HPDE6-E6E7 (cell line): ENCODE data around the gene DCAF7.
A peak's percentile ranks its signal among the peaks of the same experiment; 100 is the strongest.

Source experiments
- DNase-seq: peaks from one replicate; pipeline ENCODE4 v3.0.0; 2011; ENCODE audit warnings: missing footprints; ENCODE audit errors: extremely low spot score

DCAF7 gene, protein sequence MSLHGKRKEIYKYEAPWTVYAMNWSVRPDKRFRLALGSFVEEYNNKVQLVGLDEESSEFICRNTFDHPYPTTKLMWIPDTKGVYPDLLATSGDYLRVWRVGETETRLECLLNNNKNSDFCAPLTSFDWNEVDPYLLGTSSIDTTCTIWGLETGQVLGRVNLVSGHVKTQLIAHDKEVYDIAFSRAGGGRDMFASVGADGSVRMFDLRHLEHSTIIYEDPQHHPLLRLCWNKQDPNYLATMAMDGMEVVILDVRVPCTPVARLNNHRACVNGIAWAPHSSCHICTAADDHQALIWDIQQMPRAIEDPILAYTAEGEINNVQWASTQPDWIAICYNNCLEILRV

GRCh38 chr17:63549946-63550816 is at the start of gene DCAF7:
Gene DCAF7, plus strand, starts transcription at chr17:63550477. Its CDS starts 201 bp downstream, at chr17:63550678.
- DNase-seq, result peak; percentile 99

GRCh38 chr17:63500543-63501390 is 49.5 kb upstream of the DCAF7 start:
- DNase-seq, result no peak

GRCh38 chr17:63503341-63503705 is 47.0 kb upstream of the DCAF7 start:
- no peak for DNase-seq

GRCh38 chr17:63504261-63504660 is 46.0 kb upstream of the DCAF7 start:
- DNase-seq, result no peak

GRCh38 chr17:63505341-63505740 is 44.9 kb upstream of the DCAF7 start:
- no peak for DNase-seq

DNA sequence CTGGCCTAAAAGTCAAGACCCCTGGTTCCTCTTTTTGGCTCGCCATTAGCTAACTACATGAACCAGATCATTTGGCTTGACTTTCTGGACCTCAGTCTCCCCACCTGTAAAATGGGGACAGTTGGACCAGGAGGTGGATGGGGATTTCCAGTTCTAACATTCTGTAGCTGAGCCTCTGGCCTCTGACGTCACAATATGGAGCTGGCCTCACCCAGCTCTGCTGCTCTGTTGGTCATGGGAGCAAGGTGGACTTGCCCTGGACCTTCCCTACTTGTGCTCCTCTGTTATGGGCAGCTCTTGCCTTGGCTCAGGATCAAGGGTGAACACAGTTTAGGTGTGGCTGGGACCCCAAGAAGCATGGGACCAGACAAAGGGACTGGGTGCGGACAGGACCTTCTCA is 43.6 kb upstream of the DCAF7 start:
- no peak for DNase-seq

- DNase-seq, result no peak
These were observed 38.9 kb upstream of the DCAF7 start for GRCh38 chr17:63511331-63511730.

GRCh38 chr17:63512388-63512787 is 37.9 kb upstream of the DCAF7 start:
- DNase-seq, result no peak

- DNase-seq, result no peak
These were observed 37.2 kb upstream of the DCAF7 start for GRCh38 chr17:63512896-63513644.

GRCh38 chr17:63514477-63514876 is 35.8 kb upstream of the DCAF7 start:
- DNase-seq, result no peak

DNA sequence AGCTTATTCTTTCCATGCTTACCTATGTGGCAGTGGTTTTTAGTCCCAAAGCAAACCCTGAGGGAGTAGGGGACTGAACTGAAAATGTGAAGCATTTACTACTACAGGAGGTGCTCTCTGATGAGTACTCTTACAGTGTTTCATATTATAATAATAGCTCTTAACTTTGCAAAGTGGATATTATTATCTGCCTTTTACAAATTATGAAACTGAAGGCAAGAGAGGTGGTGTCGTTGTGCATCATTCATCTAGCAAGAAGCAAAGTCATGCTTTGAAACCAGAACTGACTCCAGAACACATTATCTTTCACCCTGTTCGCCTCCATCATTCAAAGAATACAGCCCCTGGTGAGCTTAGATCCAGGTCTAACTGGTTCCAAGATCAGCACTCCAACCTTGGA is 35.3 kb upstream of the DCAF7 start:
- no peak for DNase-seq

DNA sequence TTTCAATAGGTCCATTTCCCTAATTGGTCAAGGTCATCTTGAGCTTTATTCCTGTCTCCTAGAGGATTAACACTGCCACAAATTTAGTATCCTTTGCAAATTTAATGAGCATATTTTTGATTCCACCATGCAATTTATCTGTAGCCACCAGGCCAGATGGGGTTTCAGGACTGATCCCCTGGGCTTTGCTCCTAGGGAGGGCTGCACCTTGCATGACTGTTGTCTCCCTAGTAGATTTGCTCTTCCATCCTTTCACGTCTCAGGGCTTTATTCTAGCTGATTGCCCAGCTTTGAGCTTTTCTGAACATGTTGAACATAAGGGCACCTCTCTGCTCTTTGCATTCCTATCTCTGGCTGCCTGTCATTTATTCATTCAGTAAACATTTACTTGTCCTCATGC is 34.9 kb upstream of the DCAF7 start:
- no peak for DNase-seq

- peak; percentile 20 for DNase-seq
These were observed 33.1 kb upstream of the DCAF7 start for GRCh38 chr17:63516910-63517824.

GRCh38 chr17:63517825-63518534 is 32.3 kb upstream of the DCAF7 start:
- no peak for DNase-seq

DNA sequence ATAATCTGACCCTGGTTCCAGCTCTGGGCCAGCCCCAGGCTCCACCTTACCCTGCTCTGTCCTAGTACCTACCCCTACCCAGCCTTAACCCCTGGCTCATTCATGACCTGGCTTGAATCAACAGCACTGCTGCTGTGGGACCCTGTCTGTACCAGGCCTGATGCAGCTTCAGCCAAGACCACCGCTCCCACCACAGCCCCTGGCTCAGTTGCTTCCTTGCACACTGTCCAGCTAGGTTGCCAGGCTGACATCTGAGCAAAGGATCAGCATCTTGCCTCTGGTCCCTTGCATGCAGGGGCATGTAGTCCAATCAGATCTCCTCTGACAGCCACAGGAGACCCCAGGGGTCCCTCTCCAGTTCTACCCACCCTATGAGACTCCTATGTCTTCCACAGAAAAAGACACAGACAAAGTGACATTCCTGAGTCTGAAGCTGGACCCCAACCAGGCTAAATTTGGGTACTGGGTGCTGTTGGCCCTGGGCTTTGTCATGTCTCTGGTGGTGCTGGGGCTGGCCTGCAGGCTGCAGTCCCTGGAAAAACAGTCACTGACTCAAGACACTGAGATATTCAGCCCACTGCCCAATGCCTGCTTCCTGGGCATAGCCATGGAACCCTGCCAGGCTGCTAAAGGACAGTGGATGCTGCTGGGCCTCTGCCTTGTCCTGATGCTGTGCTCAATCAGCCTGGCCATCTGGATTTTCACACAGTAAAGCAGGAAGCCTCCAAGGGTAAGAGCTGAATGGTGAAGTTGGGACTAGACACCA is 31.0 kb upstream of the DCAF7 start:
- DNase-seq, result no peak

DNA sequence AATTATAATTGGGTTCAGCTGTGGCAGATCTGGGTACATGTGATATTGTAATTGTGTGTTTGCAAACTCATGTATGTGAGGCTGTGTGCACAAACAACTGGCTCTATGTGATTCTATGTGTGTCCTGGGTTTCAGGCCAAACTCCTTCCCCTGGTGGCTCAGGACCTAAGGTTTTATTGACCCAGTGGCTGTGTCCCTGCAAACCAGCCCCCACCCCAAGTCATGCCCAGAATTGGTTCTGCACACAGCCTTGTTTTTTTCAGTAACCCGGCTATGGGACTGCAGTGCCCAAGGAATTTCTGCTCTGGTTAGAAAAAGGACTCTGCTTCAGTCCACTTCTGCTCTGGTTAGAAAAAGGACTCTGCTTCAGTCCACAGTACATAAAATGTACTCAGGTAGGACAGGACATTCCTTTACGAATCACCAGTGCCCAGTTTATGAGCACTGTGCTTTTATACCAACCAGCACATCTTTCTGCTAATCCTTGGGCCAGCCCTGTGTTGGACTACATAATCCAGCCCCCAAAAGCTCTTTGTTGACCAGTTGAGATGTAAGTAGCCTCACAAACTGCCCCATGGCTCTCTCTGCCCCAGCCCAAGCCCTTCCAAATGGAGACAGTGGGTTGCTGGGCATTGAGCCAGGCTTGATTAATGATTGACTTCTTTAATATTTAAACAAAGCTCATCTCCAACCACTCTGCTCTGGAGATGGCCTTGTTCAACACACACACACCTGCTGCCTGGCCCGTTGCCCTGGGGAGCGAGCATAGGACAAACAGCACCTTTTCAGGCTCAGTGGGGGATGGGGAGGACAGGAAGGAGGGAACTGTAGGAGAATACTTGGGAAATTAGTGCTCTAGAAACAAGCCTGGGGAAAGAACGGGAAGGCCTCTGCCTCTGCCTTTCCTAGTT is 30.1 kb upstream of the DCAF7 start:
- no peak for DNase-seq

DNA sequence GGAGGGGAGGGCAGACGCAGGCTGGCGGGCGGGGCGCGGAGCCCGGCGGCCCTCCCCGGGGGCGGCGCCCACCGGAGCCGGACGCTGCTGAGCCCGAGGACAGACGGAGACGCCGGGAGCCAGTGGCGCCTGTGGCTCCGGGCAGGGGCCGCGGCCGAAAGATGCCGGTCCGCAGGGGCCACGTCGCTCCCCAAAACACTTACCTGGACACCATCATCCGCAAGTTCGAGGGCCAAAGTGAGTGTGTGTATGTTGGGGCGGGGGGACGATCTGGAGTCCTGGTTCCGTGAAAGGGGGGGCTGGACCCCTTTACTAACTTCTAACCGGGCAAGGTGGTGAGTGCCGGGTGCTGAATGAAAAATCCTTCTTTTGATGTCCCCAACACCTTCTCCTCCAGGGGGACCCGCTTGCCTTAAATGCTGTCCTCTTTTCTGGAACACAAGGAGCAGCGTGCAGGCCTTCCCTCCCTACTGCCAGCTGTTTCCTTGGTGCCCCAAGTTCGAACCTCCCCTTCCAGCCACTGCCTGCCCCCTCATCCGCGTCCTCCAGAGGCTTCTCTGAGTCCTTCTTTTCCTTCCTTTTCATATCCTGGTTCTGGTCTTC is 26.9 kb upstream of the DCAF7 start, which contains the start of gene KCNH6:
TSS of gene KCNH6 (plus strand) at position 106 of the 603 bp plus-strand sequence. CDS start at position 162, 56 bp downstream.
- no peak for DNase-seq
